Endothelial cell of umbilical vein (primary cell): ENCODE measurements around the gene INHBC. TPM values are rescaled to one million over a fixed set of nuclear protein-coding genes. Genes with fewer than 3 reads are reported as not detected.

Source experiments
- BruUV-seq: library from RNA; stranded (reverse); fragments of 400-500 nt; replicated peaks from 2 replicates; lab custom pipeline; 2021; lab: Mats Ljungman, UMichigan
- CTCF ChIA-PET: fragments of 300-600, 350-600 bp; sonication (Branson Sonifier 250); formaldehyde crosslinking; loops from one replicate; lab custom pipeline; 2021; ENCODE audit warnings: antibody characterized with exemption, inconsistent platforms; lab: Charles Lee
- POLR2A ChIA-PET: fragments of 300-600, 350-600 bp; sonication (Branson Sonifier 250); formaldehyde crosslinking; loops from one replicate; lab custom pipeline; 2021; ENCODE audit warnings: antibody characterized with exemption, inconsistent platforms; lab: Charles Lee
- DNase-seq: peaks from one replicate; pipeline ENCODE4 v3.0.0-alpha.2; 2011; ENCODE audit warnings: low read depth, low spot score
- FAIRE-seq: peaks from 2 replicates; lab custom pipeline; 2011; peaks lifted over from hg19 to GRCh38; lab: Jason Lieb, UNC
- H2AFZ ChIP-seq: 2 replicates; pipeline ENCODE4 v1.6.0; 2012; ENCODE audit warnings: low read depth, low read length, control low read depth, inconsistent platforms
- H3K27ac ChIP-seq: 2 replicates; pipeline ENCODE4 v1.5.1; 2011; ENCODE audit warnings: low read depth, mild to moderate bottlenecking, control low read depth, low read length, moderate library complexity; ENCODE audit not compliant: insufficient read depth
- H3K27me3 ChIP-seq, 2 experiments: 2 replicates each; pipeline versions ENCODE4 v1.6.0 to v1.6.1; 2011; ENCODE audit warnings: low read length in 2 of 2, mixed read lengths in 1 of 2; ENCODE audit not compliant: control insufficient read depth in 2 of 2, insufficient read depth in 2 of 2
- H3K36me3 ChIP-seq, 2 experiments: 2 replicates in 1 of 2; 3 replicates in 1 of 2; pipeline ENCODE4 v1.5.1; 2011; ENCODE audit warnings: low read length in 2 of 2, mild to moderate bottlenecking in 1 of 2, moderate library complexity in 1 of 2; ENCODE audit not compliant: control insufficient read depth in 2 of 2, insufficient read depth in 2 of 2; ENCODE audit errors: extremely low read depth in 1 of 2
- H3K4me1 ChIP-seq: 3 replicates; pipeline ENCODE4 v1.5.1; 2011; ENCODE audit warnings: mild to moderate bottlenecking, low read length; ENCODE audit not compliant: control insufficient read depth, insufficient read depth; ENCODE audit errors: extremely low read depth
- H3K4me2 ChIP-seq: 2 replicates; pipeline ENCODE4 v1.6.1; 2011; ENCODE audit warnings: low read length, control low read depth, mixed read lengths; ENCODE audit not compliant: insufficient read depth
- H3K4me3 ChIP-seq, 3 experiments: fragments of 200-600 bp in 1 of 3; sonication (generic), shearing (Covaris generic) in 1 of 3; replicated peaks in 1 of 3; 2 replicates each; pipeline ENCODE4 v1.5.1; 2011 to 2016; ENCODE audit warnings: control low read depth in 3 of 3, low read length in 3 of 3, mild to moderate bottlenecking in 2 of 3, inconsistent platforms in 1 of 3, low read depth in 1 of 3, moderate library complexity in 1 of 3; ENCODE audit not compliant: insufficient read depth in 1 of 3
- H3K79me2 ChIP-seq: 2 replicates; pipeline ENCODE4 v1.6.0; 2012; ENCODE audit warnings: low read length, inconsistent platforms; ENCODE audit not compliant: control insufficient read depth, insufficient read depth
- H3K9ac ChIP-seq: replicated peaks from 2 replicates; pipeline ENCODE3; 2011; ENCODE audit warnings: low read length, control low read depth; ENCODE audit not compliant: insufficient read depth; ENCODE audit errors: extremely low read depth
- H3K9me1 ChIP-seq: replicated peaks from 3 replicates; pipeline ENCODE4 v1.6.0; 2011; ENCODE audit warnings: mild to moderate bottlenecking, low read length; ENCODE audit not compliant: control insufficient read depth, insufficient read depth; ENCODE audit errors: extremely low read depth
- H3K9me3 ChIP-seq: replicated peaks from 2 replicates; pipeline ENCODE4 v1.5.1; 2012; ENCODE audit warnings: low read length, inconsistent platforms; ENCODE audit not compliant: control insufficient read depth, insufficient read depth
- H4K20me1 ChIP-seq: replicated peaks from 2 replicates; pipeline ENCODE3; 2011; ENCODE audit warnings: mild to moderate bottlenecking, low read length; ENCODE audit not compliant: control insufficient read depth, insufficient read depth; ENCODE audit errors: extremely low read depth
- CTCF ChIP-seq, 2 donors: IDR thresholded peaks; 1 replicate in 1 of 2; 2 replicates in 1 of 2; pipeline ENCODE4 v1.5.1; 2011; ENCODE audit warnings: low read length in 2 of 2, mild to moderate bottlenecking in 2 of 2, moderate library complexity in 2 of 2, control low read depth in 1 of 2, inconsistent platforms in 1 of 2, low read depth in 1 of 2; ENCODE audit not compliant: insufficient read depth in 1 of 2; ENCODE audit errors: extremely low read depth in 1 of 2
- FOS ChIP-seq: IDR thresholded peaks from 2 replicates; pipeline ENCODE4 v1.6.1; 2011; ENCODE audit warnings: mild to moderate bottlenecking, low read length, moderate library complexity, borderline replicate concordance; ENCODE audit not compliant: insufficient read depth
- GATA2 ChIP-seq: IDR thresholded peaks from 2 replicates; pipeline ENCODE4 v1.7.0; 2011; ENCODE audit warnings: low read depth, mild to moderate bottlenecking, moderate library complexity, mixed read lengths, low read length; ENCODE audit not compliant: insufficient read length, insufficient read depth
- JUN ChIP-seq: IDR thresholded peaks from 2 replicates; pipeline ENCODE4 v1.6.1; 2011; ENCODE audit warnings: borderline replicate concordance, low read depth; ENCODE audit not compliant: insufficient read length, insufficient read depth
- MAX ChIP-seq: IDR thresholded peaks from 2 replicates; pipeline ENCODE4 v1.6.1; 2011; ENCODE audit not compliant: insufficient read depth, insufficient read length
- MYC ChIP-seq: IDR thresholded peaks from one replicate; pipeline ENCODE4 v1.6.1; 2011; ENCODE audit warnings: mild to moderate bottlenecking, low read depth, low read length
- dilution Hi-C: fragments of 300-500 bp; cut with MboI; formaldehyde crosslinking; loops from one replicate; pipeline ENCODE4 v1.15.0; 2019; ENCODE audit warnings: low sequenced_read_pairs; ENCODE audit not compliant: extremely low pct_ligation_motif_present
- intact Hi-C: fragments of 100-400 bp; cut with micrococcal nuclease; formaldehyde crosslinking; loops from one replicate; pipeline ENCODE4 v1.10.0; 2022
- polyA plus RNA-seq, 4 experiments: library from polyadenylated mRNA; depleted of rRNA in 3 of 4; stranded (reverse) in 3 of 4; unstranded in 1 of 4; fragments of >200 nt; gene quantifications; 2 replicates each; pipeline versions ENCODE4 v1.2.1 to v1.2.3, GENCODE V29; 2011 to 2012; ENCODE audit warnings: missing spikeins in 1 of 4
- total RNA-seq: library from RNA; stranded (reverse); gene quantifications from 2 replicates; pipeline ENCODE4 v1.2.3, GENCODE V29; 2021

The INHBC gene
- total and polyA plus RNA-seq, 2 donors (not counting 3 experiments of a cell fraction or from before 2014, with no cell fraction given), result not detected

GRCh38 chr12:57472391-57472790 is 37.8 kb downstream of the INHBC start:
- BruUV-seq, result no TSS peak
- no peaks in the 10 kb centered on the region for H3K36me3 ChIP-seq
- CTCF ChIA-PET, result interaction anchor here (1.5 to 4.0 kb wide), 2 partner anchors 9 to 13 kb away, joined by 4 to 17 read pairs; partner anchors contain the start of gene GLI1

More at GRCh38 chr12:57472391-57472790, 37.8 kb downstream of the INHBC start:
- Histone ChIP-seq H3K9ac (no peak overlapping the region), H3K9me3 (no peaks in the 10 kb centered on the region), H3K4me2 (no peak overlapping the region), H4K20me1 (no peaks in the 10 kb centered on the region), H3K27ac (no peak overlapping the region), H3K79me2 (no peaks in the 10 kb centered on the region), H2AFZ (no peak overlapping the region), H3K4me1 (peaks cover 5% of the 10 kb centered on the region), H3K27me3 (peaks cover 55 to 61% of the 10 kb centered on the region in 2 experiments), H3K9me1 (no peaks in the 10 kb centered on the region), H3K4me3 (no peak overlapping the region)
- FAIRE-seq, result no peak
- intact Hi-C loops, result no loop called here
- POLR2A ChIA-PET, result no interaction called here
- dilution Hi-C loops, result no loop called here
- no peak for TF ChIP-seq JUN
- TF ChIP-seq MAX, result no peak
- TF ChIP-seq CTCF (IDR thresholded peaks at IDR 0.05; ENCODE audit: extremely low read depth in 1 of 2, insufficient read depth in 1 of 2, low read depth in 1 of 2, low read length in 2 of 2), result no peak
- no peak for TF ChIP-seq FOS
- TF ChIP-seq GATA2, result no peak
- no peak for TF ChIP-seq MYC
- no peak for DNase-seq
